ENCODE results near the gene IFI6.

DNA sequence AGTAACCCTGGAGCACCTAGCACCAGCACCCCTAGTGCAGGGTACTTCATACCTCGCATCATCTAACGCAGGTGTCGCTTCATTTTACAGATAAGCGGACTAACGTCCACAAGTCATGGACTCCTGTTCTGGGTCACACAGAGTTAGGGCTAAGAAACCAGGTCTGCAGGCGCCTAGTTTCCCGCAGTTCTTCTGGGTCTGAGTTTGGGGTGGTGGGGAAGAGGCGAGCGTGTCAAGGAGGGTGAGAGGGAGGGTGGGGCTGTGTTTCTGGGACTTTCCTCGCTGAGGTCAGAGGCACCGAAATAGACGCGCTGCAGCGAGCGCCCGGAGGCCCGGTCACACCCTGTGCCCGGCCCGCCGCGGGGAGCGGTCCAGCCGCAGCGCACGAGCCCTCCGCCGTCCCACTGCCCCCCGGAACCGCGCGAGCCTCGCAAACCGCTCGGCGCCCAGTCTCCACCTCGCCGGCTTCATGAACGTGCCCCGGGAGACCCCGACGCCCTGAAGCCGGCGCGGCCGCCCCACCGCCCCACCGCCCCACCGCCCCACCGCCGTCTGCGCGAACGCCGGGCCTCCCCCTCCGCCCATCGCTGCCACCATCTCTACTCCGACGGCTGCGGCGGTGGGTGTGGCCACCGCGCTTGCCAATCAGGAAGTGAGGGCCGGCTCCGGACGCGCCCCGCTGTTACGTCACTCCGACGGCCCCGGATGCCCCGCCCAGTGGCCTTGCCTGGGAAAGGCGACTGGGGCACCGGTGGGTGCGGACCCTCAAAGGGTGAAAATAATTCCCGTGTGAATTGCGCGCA is 12.3 kb downstream of the IFI6 start:
- TF ChIP-seq, protein P1, sequence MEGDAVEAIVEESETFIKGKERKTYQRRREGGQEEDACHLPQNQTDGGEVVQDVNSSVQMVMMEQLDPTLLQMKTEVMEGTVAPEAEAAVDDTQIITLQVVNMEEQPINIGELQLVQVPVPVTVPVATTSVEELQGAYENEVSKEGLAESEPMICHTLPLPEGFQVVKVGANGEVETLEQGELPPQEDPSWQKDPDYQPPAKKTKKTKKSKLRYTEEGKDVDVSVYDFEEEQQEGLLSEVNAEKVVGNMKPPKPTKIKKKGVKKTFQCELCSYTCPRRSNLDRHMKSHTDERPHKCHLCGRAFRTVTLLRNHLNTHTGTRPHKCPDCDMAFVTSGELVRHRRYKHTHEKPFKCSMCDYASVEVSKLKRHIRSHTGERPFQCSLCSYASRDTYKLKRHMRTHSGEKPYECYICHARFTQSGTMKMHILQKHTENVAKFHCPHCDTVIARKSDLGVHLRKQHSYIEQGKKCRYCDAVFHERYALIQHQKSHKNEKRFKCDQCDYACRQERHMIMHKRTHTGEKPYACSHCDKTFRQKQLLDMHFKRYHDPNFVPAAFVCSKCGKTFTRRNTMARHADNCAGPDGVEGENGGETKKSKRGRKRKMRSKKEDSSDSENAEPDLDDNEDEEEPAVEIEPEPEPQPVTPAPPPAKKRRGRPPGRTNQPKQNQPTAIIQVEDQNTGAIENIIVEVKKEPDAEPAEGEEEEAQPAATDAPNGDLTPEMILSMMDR (IDR thresholded peaks at IDR 0.05; ENCODE audit: low read depth, low read length, poor library complexity, severe bottlenecking) = no peak
- TF ChIP-seq EZH2phosphoT487 (IDR thresholded peaks at IDR 0.05; ENCODE audit: borderline replicate concordance, low read length) = no peak

Data from DOHH2 (cell line).